HG03354 (cell line): Measurements from ENCODE around the gene GNG7.
"Not testable (repeated sequence)": the region's sequence is repeated elsewhere in the genome, so short reads cannot be mapped to it uniquely, and the experiment has no call there.

Source experiments
- ATAC-seq: cut with Tn5 transposase; IDR thresholded peaks from one replicate; pipeline ENCODE4 v1.9.1; 2021; ENCODE audit warnings: mild to moderate bottlenecking; ENCODE audit not compliant: unreplicated experiment, poor library complexity, severe bottlenecking

The GNG7 gene

GRCh38 chr19:2679439-2679838 lies 23.1 kb downstream of the GNG7 start:
- ATAC-seq: no peak

- ATAC-seq: not testable (repeated sequence)
Measured at GRCh38 chr19:2678948-2679347, 23.5 kb downstream of the GNG7 start.

- no peak for ATAC-seq
Measured at GRCh38 chr19:2678044-2678671, 24.3 kb downstream of the GNG7 start.

- ATAC-seq: no peak
Measured at GRCh38 chr19:2676823-2677222, 25.7 kb downstream of the GNG7 start.

- ATAC-seq: no peak
Measured at GRCh38 chr19:2675892-2676291, 26.6 kb downstream of the GNG7 start.

- ATAC-seq: no peak
Measured at GRCh38 chr19:2670217-2670616, 32.3 kb downstream of the GNG7 start.

GRCh38 chr19:2668175-2668763 lies 34.2 kb downstream of the GNG7 start:
- no peak for ATAC-seq

GRCh38 chr19:2667349-2667748 lies 35.1 kb downstream of the GNG7 start:
- ATAC-seq: not testable (repeated sequence)

- no peak for ATAC-seq
Measured at GRCh38 chr19:2666344-2666994, 36.0 kb downstream of the GNG7 start.

- ATAC-seq: no peak
Measured at GRCh38 chr19:2665103-2665502, 37.4 kb downstream of the GNG7 start.

GRCh38 chr19:2663920-2664571 lies 38.4 kb downstream of the GNG7 start:
- peak; percentile 72 for ATAC-seq

GRCh38 chr19:2661615-2662014 lies 40.9 kb downstream of the GNG7 start:
- no peak for ATAC-seq

- no peak for ATAC-seq
Measured at GRCh38 chr19:2659856-2660432, 42.5 kb downstream of the GNG7 start.

GRCh38 chr19:2656533-2656932 lies 46.0 kb downstream of the GNG7 start:
- ATAC-seq: no peak

- no peak for ATAC-seq
Measured at GRCh38 chr19:2653710-2654707, 48.5 kb downstream of the GNG7 start.

- no peak for ATAC-seq
Measured at GRCh38 chr19:2653218-2653617, 49.3 kb downstream of the GNG7 start.

GRCh38 chr19:2652504-2653099 lies 49.9 kb downstream of the GNG7 start:
- no peak for ATAC-seq

GRCh38 chr19:2651002-2651733 lies 51.3 kb downstream of the GNG7 start:
- ATAC-seq: not testable (repeated sequence)
